ENCODE measurements around the gene EPHA7.

Gene EPHA7

DNA sequence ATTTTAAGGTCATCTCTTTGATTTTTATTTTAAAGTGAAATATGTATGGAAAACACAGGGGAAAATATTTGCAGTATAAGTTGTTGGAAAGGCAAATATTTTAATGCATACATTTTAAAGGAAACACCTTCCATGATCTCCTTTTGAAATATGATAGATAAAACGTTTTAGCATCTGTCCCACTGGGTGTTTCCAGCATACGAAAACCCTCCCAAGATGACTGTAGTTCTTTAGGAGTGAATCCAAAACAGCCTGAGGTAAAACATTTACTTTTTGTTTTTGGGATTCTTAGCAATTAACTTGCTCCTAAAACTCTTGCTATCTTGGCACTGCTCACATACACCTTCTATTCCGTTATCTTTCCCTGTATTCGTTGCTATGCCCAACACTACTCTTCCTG is 210.0 kb downstream of the EPHA7 start:
- Histone ChIP-seq H3K27ac (ENCODE audit: low read depth, low read length) (no peak overlapping the region), H3K4me3 (ENCODE audit: low read length) (no peak overlapping the region), H3K9ac (ENCODE audit: low read length) (no peak overlapping the region), H3K27me3 (ENCODE audit: control insufficient read depth, insufficient read depth, low read length) (no peaks in the 10 kb centered on the region), H3K36me3 (ENCODE audit: control insufficient read depth, insufficient read depth, low read length) (no peaks in the 10 kb centered on the region), H3K4me1 (ENCODE audit: control insufficient read depth, insufficient read depth, low read length) (no peaks in the 10 kb centered on the region)

DNA sequence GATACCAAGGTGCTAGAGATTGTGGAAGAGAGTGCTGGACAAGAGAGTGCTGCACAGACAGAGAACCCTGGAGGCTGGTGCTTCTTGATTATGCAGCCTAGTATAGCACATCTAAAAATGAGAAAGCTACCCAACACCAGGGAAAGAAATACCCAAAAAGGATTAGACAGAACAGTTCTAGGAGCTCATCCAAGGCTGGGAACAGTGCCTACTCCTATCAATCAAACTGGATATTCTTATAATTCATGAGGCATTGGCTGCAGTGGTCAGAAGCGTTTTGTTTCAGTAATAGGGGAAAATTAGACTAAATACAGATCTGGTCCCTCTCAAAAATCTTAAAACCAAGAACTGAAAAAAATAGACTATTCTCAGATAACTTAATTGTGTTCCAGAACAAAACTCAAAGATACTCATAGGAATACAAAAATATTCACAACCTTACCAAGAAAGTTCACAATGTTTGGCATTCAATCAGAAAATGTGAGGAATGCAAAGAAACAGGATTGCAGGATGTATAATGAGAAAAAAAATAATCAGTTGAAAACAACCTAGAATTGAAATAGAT is 222.9 kb downstream of the EPHA7 start:
- Histone ChIP-seq H3K36me3 (ENCODE audit: control insufficient read depth, insufficient read depth, low read length) (no peaks in the 10 kb centered on the region), H3K27ac (ENCODE audit: low read depth, low read length) (no peak overlapping the region), H3K27me3 (ENCODE audit: control insufficient read depth, insufficient read depth, low read length) (no peaks in the 10 kb centered on the region), H3K9ac (ENCODE audit: low read length) (no peak overlapping the region), H3K4me3 (ENCODE audit: low read length) (no peak overlapping the region), H3K4me1 (ENCODE audit: control insufficient read depth, insufficient read depth, low read length) (no peaks in the 10 kb centered on the region)

DNA sequence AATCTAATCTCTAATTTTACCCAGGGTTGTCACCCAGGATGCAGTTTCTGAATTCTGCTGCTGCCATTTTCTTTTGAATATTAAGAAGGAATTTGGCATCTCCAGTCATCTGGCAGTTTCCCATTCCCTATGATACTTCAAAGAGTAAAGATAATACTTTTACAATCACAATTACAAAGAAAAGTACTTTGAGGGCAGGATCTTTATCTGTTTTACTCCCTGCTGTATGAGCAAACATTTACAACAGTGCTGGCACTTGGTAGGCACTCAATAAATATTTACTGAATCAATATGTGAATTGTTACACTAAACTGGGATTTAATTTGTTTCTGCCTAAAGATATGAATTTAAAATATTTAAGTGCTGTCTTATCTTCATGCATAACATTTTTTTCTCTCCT is 224.9 kb downstream of the EPHA7 start:
- Histone ChIP-seq H3K4me1 (ENCODE audit: control insufficient read depth, insufficient read depth, low read length) (no peaks in the 10 kb centered on the region), H3K36me3 (ENCODE audit: control insufficient read depth, insufficient read depth, low read length) (no peaks in the 10 kb centered on the region), H3K4me3 (ENCODE audit: low read length) (no peak overlapping the region), H3K9ac (ENCODE audit: low read length) (no peak overlapping the region), H3K27me3 (ENCODE audit: control insufficient read depth, insufficient read depth, low read length) (no peaks in the 10 kb centered on the region), H3K27ac (ENCODE audit: low read depth, low read length) (no peak overlapping the region)

DNA sequence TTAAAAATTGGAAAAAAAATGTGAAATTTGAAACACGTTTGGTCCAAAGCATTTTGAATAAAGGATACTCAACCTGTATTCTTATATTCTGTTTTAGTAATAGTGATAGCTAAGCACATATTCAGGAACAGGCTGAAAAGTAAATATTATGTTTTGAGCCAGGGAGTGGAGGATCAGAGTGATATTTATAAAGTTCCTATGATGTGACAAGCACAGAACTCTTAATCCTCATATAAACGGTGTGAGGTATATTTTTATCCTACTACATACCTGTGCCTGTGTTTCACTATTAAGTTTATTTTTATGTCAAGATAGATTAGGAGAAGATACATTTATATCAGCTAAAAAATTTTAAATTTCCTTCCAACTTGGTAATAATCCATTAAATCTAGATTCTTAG is 225.5 kb downstream of the EPHA7 start:
- H3K9ac ChIP-seq (ENCODE audit: low read length): no peak overlapping the region
- H3K27ac ChIP-seq (ENCODE audit: low read depth, low read length): no peak overlapping the region
- H3K4me3 ChIP-seq (ENCODE audit: low read length): no peak overlapping the region
- no peaks in the 10 kb centered on the region for H3K4me1 ChIP-seq (ENCODE audit: control insufficient read depth, insufficient read depth, low read length)
- no peaks in the 10 kb centered on the region for H3K36me3 ChIP-seq (ENCODE audit: control insufficient read depth, insufficient read depth, low read length)
- H3K27me3 ChIP-seq (ENCODE audit: control insufficient read depth, insufficient read depth, low read length): no peaks in the 10 kb centered on the region

Data from rectal smooth muscle tissue (tissue), 1 donor.